ENCODE results near the gene APC2. TPM values are rescaled to one million over a fixed set of nuclear protein-coding genes. Genes with fewer than 3 reads are reported as not detected.

Gene APC2
- total RNA-seq, 1 donor from 2014 or later, result 0.12 TPM

GRCh38 chr19:1409204-1410005, 40.5 kb upstream of the APC2 start:
- no peak for DNase-seq
- Histone ChIP-seq H3K9me3 (no peaks in the 10 kb centered on the region), H3K36me3 (peaks cover 29% of the 10 kb centered on the region), H3K4me1 (peaks cover 64% of the 10 kb centered on the region), H3K27me3 (ENCODE audit: low read depth) (no peaks in the 10 kb centered on the region), H3K27ac (peak overlapping the region; percentile 97), H3K4me3 (peak overlapping the region; percentile 95)
- ATAC-seq, result no peak
- no peak for TF ChIP-seq CTCF (IDR thresholded peaks at IDR 0.05)
- intact Hi-C loops (cut with DNase I), result no loop called here

- peak overlapping the region; percentile 97 for H3K27ac ChIP-seq
- peaks cover 71% of the 10 kb centered on the region for H3K4me1 ChIP-seq
- no peaks in the 10 kb centered on the region for H3K9me3 ChIP-seq
- intact Hi-C loops (cut with DNase I), result no loop called here
- ATAC-seq, result no peak
- TF ChIP-seq CTCF (IDR thresholded peaks at IDR 0.05), result no peak
- no peak for DNase-seq
- peaks cover 29% of the 10 kb centered on the region for H3K36me3 ChIP-seq
- no peaks in the 10 kb centered on the region for H3K27me3 ChIP-seq (ENCODE audit: low read depth)
- peak overlapping the region; percentile 95 for H3K4me3 ChIP-seq
These were observed 39.7 kb upstream of the APC2 start for GRCh38 chr19:1410136-1410786.

GRCh38 chr19:1410789-1411188, 39.1 kb upstream of the APC2 start:
- intact Hi-C loops (cut with DNase I), result no loop called here
- Histone ChIP-seq H3K27me3 (ENCODE audit: low read depth) (no peaks in the 10 kb centered on the region), H3K27ac (peak overlapping the region; percentile 97), H3K9me3 (no peaks in the 10 kb centered on the region), H3K4me3 (peak overlapping the region; percentile 11), H3K36me3 (peaks cover 29% of the 10 kb centered on the region), H3K4me1 (peaks cover 76% of the 10 kb centered on the region)
- no peak for TF ChIP-seq CTCF (IDR thresholded peaks at IDR 0.05)
- no peak for DNase-seq
- no peak for ATAC-seq

- H3K27me3 ChIP-seq (ENCODE audit: low read depth), result no peaks in the 10 kb centered on the region
- intact Hi-C loops (cut with DNase I), result no loop called here
- H3K27ac ChIP-seq, result peak overlapping the region; percentile 97
- no peak for ATAC-seq
- peak overlapping the region; percentile 3 for H3K4me3 ChIP-seq
- TF ChIP-seq CTCF (IDR thresholded peaks at IDR 0.05), result no peak
- H3K4me1 ChIP-seq, result peaks cover 80% of the 10 kb centered on the region
- H3K9me3 ChIP-seq, result no peaks in the 10 kb centered on the region
- DNase-seq, result no peak
- H3K36me3 ChIP-seq, result peaks cover 29% of the 10 kb centered on the region
These were observed 38.4 kb upstream of the APC2 start for GRCh38 chr19:1411255-1412191.

GRCh38 chr19:1412323-1412923, 37.5 kb upstream of the APC2 start:
- Histone ChIP-seq H3K27me3 (ENCODE audit: low read depth) (no peaks in the 10 kb centered on the region), H3K4me3 (no peak overlapping the region), H3K4me1 (peaks cover 86% of the 10 kb centered on the region), H3K9me3 (no peaks in the 10 kb centered on the region), H3K27ac (peak overlapping the region; percentile 36), H3K36me3 (peaks cover 34% of the 10 kb centered on the region)
- intact Hi-C loops (cut with DNase I), result no loop called here
- ATAC-seq (no peak), DNase-seq (no peak)
- no peak for TF ChIP-seq CTCF (IDR thresholded peaks at IDR 0.05)

Data from lower lobe of right lung (tissue), 2 donors.